Left colon (tissue), 2 donors: Measurements from ENCODE around the gene CPNE6. TPM values are rescaled to one million over a fixed set of nuclear protein-coding genes. Genes with fewer than 3 reads are reported as not detected.

ENCODE experiments used
- ATAC-seq: fragments of 200-7000 bp; cut with Tn5 transposase; one replicate; pipeline ENCODE4 v1.9.1; 2020; ENCODE audit warnings: mild to moderate bottlenecking, moderate library complexity
- DNase-seq, 2 donors: peaks; one replicate each; pipeline ENCODE4 v3.0.0-alpha.2; 2020
- intact Hi-C, 2 donors: fragments of 100-400 bp; cut with DNase I in 1 of 2; cut with micrococcal nuclease in 1 of 2; formaldehyde crosslinking; loops; one replicate each; pipeline versions ENCODE4 v1.11.2 to v1.14.0; 2022; cut with DNase I, micrococcal nuclease
- total RNA-seq, 2 donors: library from RNA; stranded (reverse); fragmentation: NEBNext Ultra II Directional; extraction: Animal tissue kit (Norgen Biotek cat#: 25700); gene quantifications; one replicate each; pipeline ENCODE4 v1.2.1, GENCODE V29; 2021
- donor health status: DM: no; HTN: no; CAD: no.
- donor health status: DM: yes; HTN: yes; CAD: no.

CPNE6 gene
- total RNA-seq, 2 donors from 2014 or later = 0.28 to 0.31 TPM

- intact Hi-C loops = no loop called here
- DNase-seq (peak; percentile 14 to 27), ATAC-seq (no peak)
These were observed 18.5 kb upstream of the CPNE6 start for GRCh38 chr14:24052656-24053547.

DNA sequence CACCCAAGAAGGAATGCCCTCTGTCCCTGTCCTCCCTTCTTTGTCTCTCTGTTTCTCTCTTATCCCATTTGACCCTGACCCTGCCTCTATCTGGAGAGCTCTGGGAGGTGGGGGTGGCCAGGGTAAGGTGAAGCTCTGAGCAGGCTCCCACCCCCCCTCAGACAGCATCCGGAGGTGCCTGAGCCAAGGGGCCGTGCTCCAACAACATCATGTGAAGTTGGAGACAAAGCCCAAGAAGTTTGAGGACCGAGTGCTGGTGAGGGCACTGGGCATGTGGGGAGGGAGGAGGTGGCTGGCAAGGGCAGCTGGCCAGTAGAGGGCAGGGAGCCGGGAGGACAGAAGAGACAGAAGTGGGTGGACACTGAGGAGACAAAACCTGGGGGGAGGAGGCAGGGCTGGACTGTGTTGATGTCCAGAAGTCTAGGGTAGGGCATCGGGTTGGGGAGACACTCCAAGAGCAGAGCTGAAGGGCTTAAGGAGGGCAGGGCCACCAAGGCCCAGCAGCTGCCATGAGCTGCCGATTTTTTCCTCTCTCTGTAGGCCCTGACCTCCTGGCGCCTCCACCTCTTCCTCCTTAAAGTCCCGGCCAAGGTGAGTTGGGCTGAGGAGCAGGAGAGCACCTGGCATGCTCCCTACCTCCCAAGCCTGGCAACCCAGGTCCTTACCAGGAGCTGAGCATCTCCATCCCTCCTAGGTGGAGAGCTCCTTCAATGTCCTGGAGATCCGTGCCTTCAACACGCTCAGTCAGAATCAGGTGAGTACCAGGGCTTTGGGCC is 17.6 kb upstream of the CPNE6 start:
- DNase-seq = peak in 1 of 2 donors; percentile 23
- intact Hi-C loops = no loop called here
- ATAC-seq = no peak

DNA sequence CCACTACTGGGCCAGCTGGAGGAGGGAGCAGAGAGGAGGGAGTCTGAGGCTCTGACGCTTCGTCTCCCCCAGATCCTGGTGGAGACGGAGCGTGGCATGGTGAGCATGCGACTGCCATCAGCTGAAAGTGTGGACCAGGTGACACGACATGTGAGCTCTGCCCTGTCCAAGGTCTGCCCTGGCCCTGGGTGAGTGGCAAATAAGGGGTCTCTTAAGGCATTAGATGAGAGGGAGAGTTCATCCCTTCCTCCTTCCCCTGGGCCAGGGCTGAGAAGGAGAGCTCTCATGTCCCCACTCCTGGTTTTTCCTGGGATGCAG is 17.1 kb upstream of the CPNE6 start:
- ATAC-seq (no peak), DNase-seq (no peak)
- intact Hi-C loops = no loop called here

- intact Hi-C loops = no loop called here
- DNase-seq (no peak), ATAC-seq (no peak)
These were observed 16.7 kb upstream of the CPNE6 start for GRCh38 chr14:24054646-24055045.

- ATAC-seq (no peak), DNase-seq (no peak)
- intact Hi-C loops = no loop called here
These were observed 15.2 kb upstream of the CPNE6 start for GRCh38 chr14:24055971-24056799.

DNA sequence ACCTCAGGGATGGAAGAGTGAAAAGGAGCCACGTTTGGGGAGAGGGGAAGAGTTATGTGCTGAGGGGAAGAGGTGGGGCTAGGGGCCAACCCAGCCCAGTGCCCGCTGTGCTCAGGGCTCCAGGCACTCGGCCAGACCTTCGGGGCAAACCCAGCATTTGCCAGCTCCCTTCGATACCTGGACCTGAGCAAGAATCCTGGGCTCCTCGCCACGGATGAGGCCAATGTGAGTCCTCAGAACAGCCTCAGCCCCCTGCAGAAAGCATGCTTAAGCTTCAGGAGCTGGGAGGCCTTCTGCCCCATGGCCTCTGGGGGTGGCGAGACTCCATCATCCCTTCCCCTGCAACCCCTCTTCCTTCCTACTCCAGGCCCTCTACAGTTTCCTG is 14.6 kb upstream of the CPNE6 start:
- peak in 1 of 2 donors; percentile 20 for DNase-seq
- ATAC-seq = no peak
- intact Hi-C loops = no loop called here

- intact Hi-C loops = no loop called here
These were observed 14.1 kb upstream of the CPNE6 start for GRCh38 chr14:24057271-24057670.

DNA sequence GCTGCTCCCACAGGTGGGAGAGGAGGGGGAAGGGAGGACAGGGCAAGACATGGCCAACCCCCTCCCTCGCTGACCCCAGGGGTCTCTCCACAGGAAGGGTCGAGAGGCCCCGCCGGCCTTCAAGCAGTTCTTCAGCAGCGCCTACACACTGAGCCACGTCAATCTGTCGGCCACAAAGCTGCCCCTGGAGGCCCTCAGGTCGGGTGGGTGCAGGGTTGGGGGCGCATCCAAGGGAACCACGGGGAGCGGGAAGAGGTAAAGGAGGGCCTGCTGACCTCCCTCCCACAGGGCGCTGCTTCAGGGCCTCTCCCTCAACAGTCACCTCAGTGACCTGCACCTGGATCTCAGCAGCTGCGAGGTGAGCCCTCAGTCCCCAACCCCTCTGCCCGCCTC is 13.5 kb upstream of the CPNE6 start:
- intact Hi-C loops = no loop called here
- no peak for ATAC-seq
- DNase-seq = peak; percentile 3 to 25

More at GRCh38 chr14:24057271-24057670, 14.1 kb upstream of the CPNE6 start:
- DNase-seq = no peak
- ATAC-seq = no peak

GRCh38 chr14:24058260-24058950 is 13.0 kb upstream of the CPNE6 start:
- intact Hi-C loops = no loop called here
- ATAC-seq (peak; percentile 85), DNase-seq (peak; percentile 43 to 66)

DNA sequence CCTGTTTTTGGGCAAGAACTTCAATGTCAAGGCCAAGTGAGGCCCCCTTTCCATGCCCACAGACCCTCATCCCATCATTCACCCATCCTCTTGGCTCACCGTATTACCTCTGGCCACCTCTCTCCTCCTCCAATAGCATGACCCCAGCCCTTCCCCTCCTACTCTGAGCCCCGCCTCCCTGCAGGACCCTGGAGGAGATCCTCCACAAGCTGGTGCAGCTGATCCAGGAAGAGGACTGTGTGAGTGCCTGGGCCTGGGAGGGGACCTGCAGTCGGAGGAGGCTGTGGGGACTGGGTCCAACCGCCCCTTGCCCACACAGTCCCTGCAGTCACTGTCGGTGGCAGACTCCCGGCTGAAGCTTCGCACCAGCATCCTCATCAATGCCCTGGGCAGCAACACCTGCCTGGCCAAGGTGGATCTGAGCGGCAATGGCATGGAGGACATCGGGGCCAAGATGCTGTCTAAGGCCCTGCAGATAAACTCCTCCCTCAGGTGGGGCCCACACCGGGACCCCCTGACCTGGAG is 12.3 kb upstream of the CPNE6 start:
- ATAC-seq (no peak), DNase-seq (peak; percentile 4 to 23)
- intact Hi-C loops = no loop called here

GRCh38 chr14:24059841-24060388 is 11.4 kb upstream of the CPNE6 start:
- peak in 1 of 2 donors; percentile 4 for DNase-seq
- intact Hi-C loops = no loop called here
- no peak for ATAC-seq

DNA sequence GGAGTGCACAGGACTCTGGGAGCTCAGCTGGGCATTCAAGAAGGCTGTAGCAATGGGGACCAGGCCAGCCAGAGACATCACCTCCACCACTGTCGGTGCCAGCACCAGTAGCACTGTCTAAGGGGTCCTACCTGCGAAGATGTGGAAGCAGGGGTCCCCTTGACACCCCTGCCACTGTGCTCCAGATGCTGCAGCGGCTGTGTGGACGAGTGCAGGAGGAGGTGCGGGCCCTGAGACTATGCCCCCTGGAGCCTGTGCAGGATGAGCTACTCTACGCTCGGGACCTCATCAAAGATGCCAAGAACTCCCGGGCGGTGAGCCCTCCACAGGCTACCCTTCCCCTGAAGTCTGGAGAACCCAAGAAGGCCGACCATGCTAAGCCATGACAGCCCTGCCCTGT is 10.9 kb upstream of the CPNE6 start:
- ATAC-seq = no peak
- DNase-seq = no peak
- intact Hi-C loops = no loop called here

DNA sequence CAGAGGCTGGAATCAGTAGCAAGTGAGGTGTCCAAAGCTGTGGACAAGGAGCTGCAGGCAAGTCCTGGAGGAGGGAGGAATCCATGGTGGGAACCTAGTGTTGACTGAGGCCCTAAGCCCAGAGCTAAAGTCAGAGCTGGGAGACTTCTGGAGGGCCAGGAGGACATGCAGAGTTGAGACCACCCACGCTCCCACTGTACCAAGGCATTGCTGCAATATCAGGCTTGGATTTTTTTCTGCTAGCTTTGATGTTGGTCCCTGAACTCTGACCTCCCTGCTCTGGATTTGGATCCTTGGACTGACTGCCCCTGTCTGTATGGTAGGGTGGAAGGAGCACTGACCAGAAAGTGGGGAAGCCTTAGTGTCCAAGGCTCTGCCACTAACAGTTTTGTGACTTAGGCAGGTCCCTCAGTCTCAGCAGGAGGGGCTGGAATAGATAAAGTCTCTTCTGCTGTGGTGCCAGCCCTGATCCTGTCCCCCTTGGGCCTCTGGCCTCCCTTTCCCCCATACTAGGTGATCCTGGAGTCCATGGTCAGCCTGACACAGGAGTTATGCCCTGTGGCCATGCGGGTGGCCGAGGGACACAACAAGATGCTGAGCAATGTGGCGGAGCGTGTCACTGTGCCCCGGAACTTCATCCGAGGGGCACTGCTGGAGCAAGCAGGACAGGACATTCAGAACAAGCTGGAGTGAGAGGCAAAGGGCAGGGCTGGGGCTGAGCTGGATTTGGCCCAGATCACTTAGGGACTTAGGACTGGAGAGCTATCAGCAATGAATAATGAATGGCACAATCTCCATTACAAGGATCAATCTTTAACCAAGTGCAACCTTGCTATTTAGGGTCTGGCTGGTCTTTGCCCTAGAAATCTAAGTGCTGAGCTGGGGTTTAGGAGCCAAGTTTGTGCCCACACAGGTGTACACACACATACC is 10.1 kb upstream of the CPNE6 start:
- DNase-seq (peak in 1 of 2 donors; percentile 16), ATAC-seq (peak; percentile 37)

GRCh38 chr14:24062216-24062980 is 9.0 kb upstream of the CPNE6 start:
- intact Hi-C loops = no loop called here
- ATAC-seq (no peak), DNase-seq (peak in 1 of 2 donors; percentile 6)

More for the DNA sequence above, 10.1 kb upstream of the CPNE6 start:
- intact Hi-C loops = no loop called here

- DNase-seq (peak in 1 of 2 donors; percentile 45), ATAC-seq (peak; percentile 36)
- intact Hi-C loops = no loop called here
These were observed 8.0 kb upstream of the CPNE6 start for GRCh38 chr14:24063263-24063836.
